Endodermal cell (in vitro differentiated cells): ENCODE data around the gene SLC13A3. TPM values are rescaled to one million over a fixed set of nuclear protein-coding genes. Genes with fewer than 3 reads are reported as not detected.

Source experiments
- DNase-seq: peaks from one replicate; pipeline ENCODE4 v3.0.0-alpha.2; 2017
- H3K27ac ChIP-seq: 2 replicates; pipeline ENCODE4 v1.5.1; 2013; ENCODE audit warnings: mild to moderate bottlenecking, low read depth, low read length, moderate library complexity
- H3K27me3 ChIP-seq: 2 replicates; pipeline ENCODE4 v1.6.1; 2013; ENCODE audit warnings: mild to moderate bottlenecking, low read length, moderate library complexity; ENCODE audit not compliant: insufficient read depth, control insufficient read depth, poor library complexity, severe bottlenecking
- H3K36me3 ChIP-seq: 2 replicates; pipeline ENCODE4 v1.7.0; 2013; ENCODE audit warnings: mild to moderate bottlenecking, low read length, moderate library complexity; ENCODE audit not compliant: control insufficient read depth, insufficient read depth
- H3K4me1 ChIP-seq: one replicate; pipeline ENCODE4 v1.7.0; 2013; ENCODE audit warnings: low read length; ENCODE audit not compliant: control insufficient read depth, insufficient read depth
- H3K4me3 ChIP-seq: 2 replicates; pipeline ENCODE4 v1.5.1; 2013; ENCODE audit warnings: mild to moderate bottlenecking, low read length, moderate library complexity
- H3K9ac ChIP-seq: 2 replicates; pipeline ENCODE4 v1.6.1; 2013; ENCODE audit warnings: mild to moderate bottlenecking, low read length, moderate library complexity; ENCODE audit not compliant: poor library complexity, severe bottlenecking; ENCODE audit errors: extremely low read depth
- H3K9me3 ChIP-seq: 2 replicates; pipeline ENCODE4 v1.6.1; 2013; ENCODE audit warnings: mild to moderate bottlenecking, low read length, moderate library complexity; ENCODE audit not compliant: control insufficient read depth
- H3K27ac Mint-ChIP-seq: 2 replicates; pipeline ENCODE4 v1.8.0; 2020; ENCODE audit warnings: mixed read lengths
- H3K27me3 Mint-ChIP-seq: 2 replicates; pipeline ENCODE4 v1.8.0; 2021; ENCODE audit warnings: mild to moderate bottlenecking, mixed read lengths; ENCODE audit not compliant: insufficient read depth
- H3K36me3 Mint-ChIP-seq: 2 replicates; pipeline ENCODE4 v1.8.0; 2020; ENCODE audit warnings: low read depth, mixed read lengths
- H3K4me1 Mint-ChIP-seq: 2 replicates; pipeline ENCODE4 v1.8.0; 2020; ENCODE audit warnings: mixed read lengths
- H3K4me3 Mint-ChIP-seq: 2 replicates; pipeline ENCODE4 v1.8.0; 2020; ENCODE audit warnings: mild to moderate bottlenecking, moderate library complexity, mixed read lengths
- H3K9me3 Mint-ChIP-seq: 2 replicates; pipeline ENCODE4 v1.8.0; 2020; ENCODE audit warnings: mild to moderate bottlenecking, mixed read lengths
- WGBS, 2 experiments: methylation state at CpG; one replicate each; pipeline versions ENCODE4 v1.1.5 to v1.1.7; 2013; ENCODE audit warnings: missing lambda C conversion rate in 2 of 2, mixed read lengths in 1 of 2; ENCODE audit not compliant: insufficient coverage in 1 of 2, insufficient read length in 1 of 2; 5-methylcytosine and 5-hydroxymethylcytosine counted together
- total RNA-seq, 2 donors: library from RNA; stranded (reverse); fragmentation: NEBNext Ultra II Directional in 1 of 2; extraction: Animal tissue kit (Norgen Biotek cat#: 25700) in 1 of 2; gene quantifications; 2 replicates in 1 of 2; 3 replicates in 1 of 2; pipeline ENCODE4 v1.2.1, GENCODE V29; 2021
- TF ChIP-seq, protein P1 (sequence below): fragments of 200-600 bp; sonication (generic); conservative IDR thresholded peaks from 2 replicates; pipeline ENCODE4 v1.5.0; 2021; ENCODE audit warnings: antibody characterized with exemption, mild to moderate bottlenecking

Gene SLC13A3
- total RNA-seq, 2 donors from 2014 or later = 7.3 to 9.0 TPM

DNA sequence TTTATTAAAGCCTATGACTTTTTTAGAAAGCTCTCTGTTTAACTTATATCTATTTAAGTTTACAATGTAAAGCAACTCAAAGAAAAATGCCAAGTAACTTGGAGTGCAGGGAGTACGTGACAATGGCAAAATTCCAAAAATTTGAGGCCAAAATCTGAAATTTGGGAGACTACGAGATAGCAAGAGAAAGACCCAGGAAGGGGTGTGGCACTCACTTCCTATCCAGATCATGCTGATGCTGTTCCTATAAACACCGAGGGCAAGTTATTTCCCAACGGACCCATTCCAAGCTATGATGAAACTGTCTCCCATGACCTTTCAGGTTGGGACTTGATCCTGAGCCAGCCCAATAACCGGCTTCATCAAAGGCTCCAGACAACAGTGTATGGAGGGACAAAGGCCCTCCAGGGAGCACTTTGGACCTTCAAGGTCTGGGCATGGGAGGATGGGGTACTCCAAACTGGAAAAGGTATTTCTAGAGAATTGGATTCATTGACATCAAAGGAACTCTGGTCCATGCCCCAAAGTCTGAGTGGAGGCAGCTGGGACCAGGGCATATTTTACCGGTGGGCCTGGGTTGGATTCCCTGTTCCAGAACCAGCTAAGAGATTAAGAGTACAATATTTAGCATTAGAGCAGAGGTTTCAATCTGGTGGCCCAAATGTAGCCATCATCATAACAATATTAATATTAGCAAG lies 15.7 kb upstream of the SLC13A3 start:
- H3K27me3 ChIP-seq = no peaks in the 10 kb centered on the region
- TF ChIP-seq, protein P1, sequence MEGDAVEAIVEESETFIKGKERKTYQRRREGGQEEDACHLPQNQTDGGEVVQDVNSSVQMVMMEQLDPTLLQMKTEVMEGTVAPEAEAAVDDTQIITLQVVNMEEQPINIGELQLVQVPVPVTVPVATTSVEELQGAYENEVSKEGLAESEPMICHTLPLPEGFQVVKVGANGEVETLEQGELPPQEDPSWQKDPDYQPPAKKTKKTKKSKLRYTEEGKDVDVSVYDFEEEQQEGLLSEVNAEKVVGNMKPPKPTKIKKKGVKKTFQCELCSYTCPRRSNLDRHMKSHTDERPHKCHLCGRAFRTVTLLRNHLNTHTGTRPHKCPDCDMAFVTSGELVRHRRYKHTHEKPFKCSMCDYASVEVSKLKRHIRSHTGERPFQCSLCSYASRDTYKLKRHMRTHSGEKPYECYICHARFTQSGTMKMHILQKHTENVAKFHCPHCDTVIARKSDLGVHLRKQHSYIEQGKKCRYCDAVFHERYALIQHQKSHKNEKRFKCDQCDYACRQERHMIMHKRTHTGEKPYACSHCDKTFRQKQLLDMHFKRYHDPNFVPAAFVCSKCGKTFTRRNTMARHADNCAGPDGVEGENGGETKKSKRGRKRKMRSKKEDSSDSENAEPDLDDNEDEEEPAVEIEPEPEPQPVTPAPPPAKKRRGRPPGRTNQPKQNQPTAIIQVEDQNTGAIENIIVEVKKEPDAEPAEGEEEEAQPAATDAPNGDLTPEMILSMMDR = no peak
- H3K9me3 ChIP-seq = peaks cover 14% of the 10 kb centered on the region
- H3K27me3 Mint-ChIP-seq = no peaks in the 10 kb centered on the region
- peaks cover 2% of the 10 kb centered on the region for H3K36me3 Mint-ChIP-seq
- no peak overlapping the region for H3K4me3 Mint-ChIP-seq
- no peak overlapping the region for H3K27ac ChIP-seq
- no peak overlapping the region for H3K27ac Mint-ChIP-seq
- peaks cover 11% of the 10 kb centered on the region for H3K9me3 Mint-ChIP-seq
- H3K4me1 Mint-ChIP-seq = no peaks in the 10 kb centered on the region
- H3K4me1 ChIP-seq = no peaks in the 10 kb centered on the region
- H3K9ac ChIP-seq = no peak overlapping the region
- no peaks in the 10 kb centered on the region for H3K36me3 ChIP-seq
- no peak for DNase-seq
- no peak overlapping the region for H3K4me3 ChIP-seq
- 91 to 98% methylated on average over 4 to 6 of the region's 6 CpGs for WGBS, 2 experiments

DNA sequence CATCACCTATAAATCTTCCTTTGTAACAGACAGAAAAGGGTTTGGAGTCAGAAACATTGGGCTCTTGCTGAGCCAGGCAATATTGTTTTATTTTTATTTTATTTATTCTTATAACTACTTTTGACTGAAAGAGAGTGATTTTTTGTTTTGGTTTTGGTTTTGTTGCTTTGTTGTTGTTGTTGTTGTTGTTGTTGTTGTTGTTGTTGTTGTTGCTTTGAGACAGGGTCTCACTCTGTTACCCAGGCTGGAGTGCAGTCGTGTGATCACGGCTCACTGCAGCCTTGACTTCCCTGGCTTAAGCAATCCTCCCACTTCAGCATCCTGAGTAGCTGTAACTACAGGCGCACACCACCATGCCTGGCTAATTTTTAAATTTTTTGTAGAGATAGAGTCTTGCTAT lies 15.0 kb upstream of the SLC13A3 start:
- Mint-ChIP-seq H3K27me3 (peaks cover 2% of the 10 kb centered on the region), H3K27ac (no peak overlapping the region), H3K9me3 (peaks cover 11% of the 10 kb centered on the region), H3K36me3 (peaks cover 2% of the 10 kb centered on the region), H3K4me1 (no peaks in the 10 kb centered on the region), H3K4me3 (no peak overlapping the region)
- TF ChIP-seq, protein P1 = no peak
- no peak overlapping the region for H3K4me3 ChIP-seq
- no peak overlapping the region for H3K27ac ChIP-seq
- H3K4me1 ChIP-seq = no peaks in the 10 kb centered on the region
- peaks cover 17% of the 10 kb centered on the region for H3K9me3 ChIP-seq
- no peaks in the 10 kb centered on the region for H3K27me3 ChIP-seq
- H3K36me3 ChIP-seq = no peaks in the 10 kb centered on the region
- H3K9ac ChIP-seq = no peak overlapping the region
- DNase-seq = no peak
- WGBS, 2 experiments = 80 to 97% methylated on average over 2 to 3 of the region's 3 CpGs

DNA sequence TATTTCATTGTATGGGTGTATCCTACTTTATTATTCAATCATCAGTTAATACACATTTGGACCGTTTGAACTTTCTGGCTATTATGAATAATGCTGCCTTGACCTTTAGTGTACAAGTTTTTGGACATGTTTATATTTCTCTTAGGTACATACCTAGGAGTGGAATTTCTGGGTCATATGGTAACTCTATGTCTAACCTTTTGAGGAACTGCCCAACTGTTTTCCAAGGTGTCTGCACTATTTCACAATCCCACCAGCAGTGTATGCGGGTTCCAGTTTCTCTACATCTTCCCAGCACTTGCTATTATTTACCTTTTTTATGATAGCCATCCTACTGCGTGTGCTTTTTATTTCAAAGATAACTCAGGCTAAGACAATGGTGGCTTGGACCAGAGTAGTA lies 14.3 kb upstream of the SLC13A3 start:
- H3K4me3 Mint-ChIP-seq = no peak overlapping the region
- no peak for DNase-seq
- peaks cover 5% of the 10 kb centered on the region for H3K9me3 Mint-ChIP-seq
- H3K4me1 ChIP-seq = no peaks in the 10 kb centered on the region
- H3K4me3 ChIP-seq = no peak overlapping the region
- H3K9ac ChIP-seq = no peak overlapping the region
- H3K27ac Mint-ChIP-seq = no peak overlapping the region
- peaks cover 2% of the 10 kb centered on the region for H3K36me3 Mint-ChIP-seq
- TF ChIP-seq, protein P1 = no peak
- no peaks in the 10 kb centered on the region for H3K36me3 ChIP-seq
- H3K9me3 ChIP-seq = peaks cover 18% of the 10 kb centered on the region
- 91 to 95% methylated on average over 1 to 3 of the region's 3 CpGs for WGBS, 2 experiments
- no peaks in the 10 kb centered on the region for H3K4me1 Mint-ChIP-seq
- H3K27ac ChIP-seq = no peak overlapping the region
- H3K27me3 Mint-ChIP-seq = peaks cover 2% of the 10 kb centered on the region
- no peaks in the 10 kb centered on the region for H3K27me3 ChIP-seq
